Fibroblast of pulmonary artery (primary cell): Measurements from ENCODE around the gene WDR1.
"Not testable (repeated sequence)": the region's sequence is repeated elsewhere in the genome, so short reads cannot be mapped to it uniquely, and the experiment has no call there.

Experiments used
- DNase-seq: peaks from one replicate; pipeline ENCODE4 v3.0.0-alpha.2; 2010; ENCODE audit warnings: low read depth
- H3K4me3 ChIP-seq: replicated peaks from 2 replicates; pipeline ENCODE4 v1.5.1; 2011; ENCODE audit warnings: low read depth, mild to moderate bottlenecking, control low read depth, low read length, moderate library complexity
- TF ChIP-seq, protein P1 (sequence below): IDR thresholded peaks from 2 replicates; pipeline ENCODE4 v1.5.1; 2011; ENCODE audit warnings: mild to moderate bottlenecking, control low read depth, low read length, inconsistent platforms; ENCODE audit errors: missing control alignments

Gene WDR1

GRCh38 chr4:10131202-10131601 is 14.6 kb upstream of the WDR1 start:
- TF ChIP-seq, protein P1, sequence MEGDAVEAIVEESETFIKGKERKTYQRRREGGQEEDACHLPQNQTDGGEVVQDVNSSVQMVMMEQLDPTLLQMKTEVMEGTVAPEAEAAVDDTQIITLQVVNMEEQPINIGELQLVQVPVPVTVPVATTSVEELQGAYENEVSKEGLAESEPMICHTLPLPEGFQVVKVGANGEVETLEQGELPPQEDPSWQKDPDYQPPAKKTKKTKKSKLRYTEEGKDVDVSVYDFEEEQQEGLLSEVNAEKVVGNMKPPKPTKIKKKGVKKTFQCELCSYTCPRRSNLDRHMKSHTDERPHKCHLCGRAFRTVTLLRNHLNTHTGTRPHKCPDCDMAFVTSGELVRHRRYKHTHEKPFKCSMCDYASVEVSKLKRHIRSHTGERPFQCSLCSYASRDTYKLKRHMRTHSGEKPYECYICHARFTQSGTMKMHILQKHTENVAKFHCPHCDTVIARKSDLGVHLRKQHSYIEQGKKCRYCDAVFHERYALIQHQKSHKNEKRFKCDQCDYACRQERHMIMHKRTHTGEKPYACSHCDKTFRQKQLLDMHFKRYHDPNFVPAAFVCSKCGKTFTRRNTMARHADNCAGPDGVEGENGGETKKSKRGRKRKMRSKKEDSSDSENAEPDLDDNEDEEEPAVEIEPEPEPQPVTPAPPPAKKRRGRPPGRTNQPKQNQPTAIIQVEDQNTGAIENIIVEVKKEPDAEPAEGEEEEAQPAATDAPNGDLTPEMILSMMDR = no peak
- DNase-seq = no peak
- H3K4me3 ChIP-seq = no peak overlapping the region

GRCh38 chr4:10130178-10130888 is 13.7 kb upstream of the WDR1 start:
- TF ChIP-seq, protein P1 = no peak
- no peak for DNase-seq
- no peak overlapping the region for H3K4me3 ChIP-seq

DNA sequence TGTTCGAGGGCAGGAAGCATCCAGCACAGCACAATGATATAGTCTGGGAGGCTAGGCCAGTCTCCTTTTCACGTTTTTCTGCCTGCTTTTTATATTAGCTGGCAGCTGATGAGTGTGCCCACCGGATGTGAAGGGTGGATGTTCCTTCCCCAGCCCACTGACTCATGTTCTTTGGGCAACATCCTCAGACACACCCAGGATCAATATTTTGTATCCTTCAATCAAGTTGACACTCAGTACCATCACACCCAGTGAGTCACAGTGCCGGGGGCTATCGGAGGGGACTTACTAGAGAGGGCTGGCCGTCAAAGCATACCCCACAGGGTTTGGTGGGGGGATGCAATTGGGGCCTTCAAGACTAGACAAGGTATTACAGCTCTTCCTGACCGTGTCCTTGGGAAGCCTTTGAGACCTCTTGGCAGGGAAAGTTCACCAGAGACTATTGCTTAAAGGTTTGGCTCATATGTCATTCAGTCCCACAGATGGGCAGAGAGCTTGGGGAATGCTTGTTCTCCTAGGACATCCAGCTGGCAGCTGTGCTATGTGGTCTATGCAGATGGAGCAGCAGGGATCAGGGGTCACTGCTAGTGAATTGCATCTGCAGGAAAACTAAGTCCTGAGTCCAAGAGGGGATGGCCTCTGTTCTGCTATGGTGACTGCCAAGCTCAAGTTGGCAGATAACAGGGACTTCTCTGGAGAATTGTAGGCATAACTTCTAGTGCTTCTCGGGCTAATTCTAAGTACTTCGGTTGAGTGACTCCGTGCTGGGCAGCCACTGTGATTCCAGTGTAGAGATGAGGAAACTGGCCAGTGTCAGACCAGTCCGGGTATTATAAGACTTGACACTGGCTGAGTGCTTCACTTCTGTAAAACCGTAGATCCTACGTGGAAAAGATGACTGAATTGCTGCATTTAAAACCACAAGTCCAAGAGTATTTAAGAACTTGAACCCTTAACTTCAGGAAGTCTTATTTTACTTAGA is 12.9 kb upstream of the WDR1 start:
- TF ChIP-seq, protein P1 = no peak
- no peak overlapping the region for H3K4me3 ChIP-seq
- no peak for DNase-seq

GRCh38 chr4:10128761-10129160 is 12.2 kb upstream of the WDR1 start:
- H3K4me3 ChIP-seq = no peak overlapping the region
- TF ChIP-seq, protein P1 = no peak
- DNase-seq = no peak

DNA sequence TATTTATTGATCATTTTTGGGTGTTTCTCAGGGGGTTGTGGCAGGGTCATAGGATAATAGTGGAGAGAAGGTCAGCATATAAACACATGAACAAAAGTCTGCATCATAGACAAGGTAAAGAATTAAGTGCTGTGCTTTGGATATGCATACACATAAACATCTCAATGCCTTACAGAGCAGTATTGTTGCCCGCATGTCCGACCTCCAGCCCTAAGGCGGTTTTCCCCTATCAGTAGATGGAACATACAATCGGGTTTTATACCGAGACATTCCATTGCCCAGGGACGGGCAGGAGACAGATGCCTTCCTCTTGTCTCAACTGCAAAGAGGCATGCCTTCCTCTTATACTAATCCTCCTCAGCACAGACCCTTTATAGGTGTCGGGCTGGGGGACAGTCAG is 10.9 kb upstream of the WDR1 start:
- DNase-seq = not testable (repeated sequence)

DNA sequence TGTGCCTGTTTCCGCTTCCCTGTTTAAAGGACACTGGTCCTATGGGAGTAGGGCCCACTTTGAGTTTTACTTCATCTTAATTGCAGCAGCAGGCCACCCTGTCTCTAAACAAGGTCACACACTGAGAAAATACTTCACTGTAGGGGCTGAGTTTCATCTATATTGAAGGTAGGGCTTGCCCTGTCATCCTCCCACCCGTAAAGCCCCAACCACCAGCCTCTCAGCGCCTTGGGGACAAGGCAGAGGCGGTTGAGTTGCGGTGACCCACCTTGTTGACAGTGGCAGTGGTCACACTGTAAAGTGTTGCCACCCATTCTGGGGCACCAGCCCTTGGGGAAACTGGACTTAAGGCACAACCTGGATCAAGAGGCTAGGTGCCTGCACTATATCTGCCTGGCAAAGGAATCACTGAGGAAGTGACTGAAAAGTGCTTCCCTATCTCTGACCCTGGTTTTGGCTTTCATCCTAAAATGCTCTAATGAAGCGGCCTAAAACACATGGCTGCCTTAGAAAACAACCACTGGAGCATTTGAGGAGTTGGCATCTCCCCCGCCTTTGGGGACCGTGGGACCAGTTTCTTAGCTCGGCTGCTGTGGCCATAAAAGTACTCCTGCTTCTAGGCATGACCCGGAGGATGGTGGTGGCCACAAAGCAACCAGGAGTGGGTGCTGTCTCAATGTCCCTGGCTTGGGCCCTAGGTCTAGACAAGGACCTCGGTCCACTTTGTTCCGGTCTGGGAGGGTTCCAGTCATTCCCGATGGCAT is 7.8 kb upstream of the WDR1 start:
- no peak for DNase-seq
- TF ChIP-seq, protein P1 = no peak
- no peak overlapping the region for H3K4me3 ChIP-seq

More for the DNA sequence above, 10.9 kb upstream of the WDR1 start:
- H3K4me3 ChIP-seq = not testable (repeated sequence)
